Ishikawa (cell line): Measurements from ENCODE around the gene PAM.

Source experiments
- CEBPB ChIP-seq: IDR thresholded peaks from 2 replicates; pipeline ENCODE4 v1.6.1; 2012
- CREB1 ChIP-seq: IDR thresholded peaks from 2 replicates; pipeline ENCODE4 v1.6.1; 2012; ENCODE audit warnings: low read depth
- EGR1 ChIP-seq: IDR thresholded peaks from 2 replicates; pipeline ENCODE4 v1.6.1; 2012
- EP300 ChIP-seq: IDR thresholded peaks from 2 replicates; pipeline ENCODE4 v1.6.1; 2012; ENCODE audit warnings: borderline replicate concordance
- FOXM1 ChIP-seq: IDR thresholded peaks from 2 replicates; pipeline ENCODE4 v1.6.1; 2012; ENCODE audit warnings: low read depth, borderline replicate concordance
- NFIC ChIP-seq: IDR thresholded peaks from 2 replicates; pipeline ENCODE4 v1.6.1; 2012
- RAD21 ChIP-seq: IDR thresholded peaks from 2 replicates; pipeline ENCODE4 v1.6.1; 2012; ENCODE audit warnings: low read depth
- REST ChIP-seq: IDR thresholded peaks from 2 replicates; pipeline ENCODE4 v1.6.1; 2012; ENCODE audit warnings: low read depth, mild to moderate bottlenecking
- TAF1 ChIP-seq: IDR thresholded peaks from 2 replicates; pipeline ENCODE4 v1.6.1; 2012; ENCODE audit warnings: low read depth, mild to moderate bottlenecking
- TCF12 ChIP-seq: IDR thresholded peaks from 2 replicates; pipeline ENCODE4 v1.6.1; 2012; ENCODE audit warnings: low read depth
- TEAD4 ChIP-seq: IDR thresholded peaks from 2 replicates; pipeline ENCODE4 v1.6.1; 2012
- YY1 ChIP-seq: IDR thresholded peaks from 2 replicates; pipeline ENCODE4 v1.6.1; 2012; ENCODE audit warnings: low read depth
- ZBTB7A ChIP-seq: IDR thresholded peaks from 2 replicates; pipeline ENCODE4 v1.6.1; 2012; ENCODE audit warnings: low read depth
- TF ChIP-seq, protein P1 (sequence below): IDR thresholded peaks from 2 replicates; pipeline ENCODE4 v1.6.1; 2012
- TF ChIP-seq, protein P2 (sequence below): IDR thresholded peaks from 2 replicates; pipeline ENCODE4 v1.6.1; 2012

PAM gene

DNA sequence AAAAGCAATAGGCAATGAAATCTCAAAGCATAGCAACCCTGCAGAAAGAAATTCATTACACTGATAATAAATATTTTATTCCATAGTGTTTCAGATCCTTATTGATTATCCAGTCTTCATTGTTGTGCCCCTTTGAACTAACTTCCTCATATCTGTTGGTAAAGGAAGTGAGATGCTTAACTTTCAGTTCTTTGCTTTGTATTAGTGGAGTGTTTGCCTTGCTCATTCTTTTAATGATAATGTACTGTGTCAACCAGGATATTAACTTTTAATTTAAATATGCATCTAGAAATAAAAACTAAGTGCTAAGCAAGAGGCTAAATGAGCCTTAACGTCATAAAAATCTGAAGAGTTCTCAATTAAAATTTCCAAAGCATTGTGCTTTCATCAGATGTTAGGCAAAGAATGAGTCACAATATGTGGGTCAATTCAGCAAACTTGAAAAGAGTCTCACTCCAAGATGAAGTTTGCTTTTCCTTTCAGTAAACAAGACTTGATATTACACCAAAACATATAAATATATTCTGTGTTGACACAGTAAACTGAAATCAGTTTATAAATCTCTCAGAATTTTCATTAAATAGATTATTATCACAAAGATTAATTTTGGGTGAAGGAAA is 258.9 kb downstream of the PAM start:
- TF ChIP-seq TEAD4, result no peak
- no peak for TF ChIP-seq EP300
- TF ChIP-seq FOXM1, result no peak
- no peak for TF ChIP-seq RAD21
- TF ChIP-seq TAF1, result no peak
- TF ChIP-seq, protein P1, sequence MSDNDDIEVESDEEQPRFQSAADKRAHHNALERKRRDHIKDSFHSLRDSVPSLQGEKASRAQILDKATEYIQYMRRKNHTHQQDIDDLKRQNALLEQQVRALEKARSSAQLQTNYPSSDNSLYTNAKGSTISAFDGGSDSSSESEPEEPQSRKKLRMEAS, result no peak
- TF ChIP-seq, protein P2, sequence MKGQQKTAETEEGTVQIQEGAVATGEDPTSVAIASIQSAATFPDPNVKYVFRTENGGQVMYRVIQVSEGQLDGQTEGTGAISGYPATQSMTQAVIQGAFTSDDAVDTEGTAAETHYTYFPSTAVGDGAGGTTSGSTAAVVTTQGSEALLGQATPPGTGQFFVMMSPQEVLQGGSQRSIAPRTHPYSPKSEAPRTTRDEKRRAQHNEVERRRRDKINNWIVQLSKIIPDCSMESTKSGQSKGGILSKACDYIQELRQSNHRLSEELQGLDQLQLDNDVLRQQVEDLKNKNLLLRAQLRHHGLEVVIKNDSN, result no peak

DNA sequence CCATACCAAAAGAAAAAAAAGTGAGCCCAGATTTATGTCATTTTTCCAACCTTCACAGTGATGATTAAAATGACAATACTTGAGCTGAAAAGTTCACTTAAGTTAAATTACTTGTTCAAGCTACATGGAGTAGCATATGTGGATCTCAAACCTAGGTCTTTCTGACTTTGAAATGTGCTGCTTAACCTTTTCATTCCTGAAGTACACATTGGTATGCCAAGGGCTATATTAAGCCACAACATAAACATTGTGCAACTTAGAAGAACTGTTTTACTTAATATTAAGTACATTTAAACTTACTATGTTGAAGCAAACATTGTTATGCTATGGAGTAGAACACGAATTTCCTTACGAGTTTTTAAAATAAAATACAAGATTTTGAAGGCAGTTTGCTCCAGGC is 259.9 kb downstream of the PAM start:
- TF ChIP-seq NFIC (no peak), REST (no peak), TEAD4 (no peak), TCF12 (no peak), EP300 (no peak), FOXM1 (no peak), ZBTB7A (no peak), YY1 (no peak), TAF1 (no peak), RAD21 (no peak), CREB1 (no peak), EGR1 (no peak), CEBPB (no peak)
- TF ChIP-seq, protein P1, result no peak
- TF ChIP-seq, protein P2, result no peak

- no peak for TF ChIP-seq EP300
- TF ChIP-seq TCF12, result no peak
- TF ChIP-seq CREB1, result no peak
- TF ChIP-seq NFIC, result no peak
- TF ChIP-seq, protein P2, result no peak
- no peak for TF ChIP-seq FOXM1
- TF ChIP-seq REST, result no peak
- TF ChIP-seq, protein P1, result no peak
- TF ChIP-seq RAD21, result no peak
- no peak for TF ChIP-seq TAF1
- no peak for TF ChIP-seq ZBTB7A
- no peak for TF ChIP-seq YY1
- TF ChIP-seq CEBPB, result no peak
- TF ChIP-seq EGR1, result no peak
- TF ChIP-seq TEAD4, result no peak
These were observed 261.1 kb downstream of the PAM start for GRCh38 chr5:103016167-103016566.

DNA sequence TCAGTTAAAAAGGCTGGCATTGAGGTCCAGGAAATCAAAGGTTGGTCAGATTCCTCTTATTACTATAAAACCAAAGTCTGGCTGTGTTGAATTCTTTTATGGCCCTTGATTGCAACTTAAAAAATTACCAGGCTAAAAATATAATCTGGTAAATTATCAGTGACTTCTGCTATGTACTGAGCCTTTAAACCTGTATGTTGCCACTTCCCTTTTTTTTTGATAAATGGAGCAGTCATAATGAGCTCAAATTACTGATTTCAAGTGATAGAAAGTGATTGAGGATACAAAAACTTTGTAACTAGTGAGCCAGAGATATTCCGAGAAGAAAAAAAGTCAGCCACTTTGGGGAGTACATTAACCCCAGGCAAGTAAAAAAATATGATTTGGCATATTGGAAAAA is 264.7 kb downstream of the PAM start:
- TF ChIP-seq, protein P2, result no peak
- TF ChIP-seq YY1 (no peak), RAD21 (no peak), NFIC (no peak)

DNA sequence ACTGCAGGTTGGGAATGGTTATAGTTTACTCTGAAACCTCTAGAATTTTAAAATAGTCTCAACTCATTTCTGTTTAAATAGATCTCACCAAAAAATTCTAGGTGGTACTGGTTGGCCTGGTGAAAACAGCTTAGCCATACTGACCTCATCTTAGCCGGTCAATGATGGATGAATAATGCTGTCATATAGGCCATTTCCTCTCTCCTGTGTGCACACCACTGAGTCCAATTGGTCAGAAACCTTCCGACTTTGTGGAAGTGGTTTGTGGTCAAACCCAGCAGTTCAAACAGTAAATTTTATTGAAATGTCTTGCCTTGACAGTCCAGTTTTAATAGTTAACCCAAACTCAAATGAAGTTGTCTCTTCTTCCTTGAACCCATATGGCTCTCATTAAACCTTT is 266.2 kb downstream of the PAM start:
- TF ChIP-seq CEBPB, result no peak
- no peak for TF ChIP-seq TEAD4
- TF ChIP-seq TCF12, result no peak
- no peak for TF ChIP-seq EP300
- no peak for TF ChIP-seq YY1
- TF ChIP-seq TAF1, result no peak
- no peak for TF ChIP-seq REST
- no peak for TF ChIP-seq CREB1
- TF ChIP-seq EGR1, result no peak
- no peak for TF ChIP-seq ZBTB7A
- no peak for TF ChIP-seq NFIC
- TF ChIP-seq, protein P1, result no peak
- TF ChIP-seq, protein P2, result no peak
- no peak for TF ChIP-seq FOXM1
- TF ChIP-seq RAD21, result no peak
